Upper lobe of left lung (tissue), 4 donors: ENCODE results near the gene FBXO28.

Experiments
- POLR2AphosphoS5 ChIP-seq, 2 donors: sonication (generic); formaldehyde crosslinking; IDR thresholded peaks; one replicate each; pipeline ENCODE4 v1.5.1; 2017; ENCODE audit warnings: antibody characterized with exemption in 2 of 2
- TF ChIP-seq, protein P1 (sequence below), 6 experiments: fragments of 450-650 bp in 4 of 6; fragments of 200-600 bp in 2 of 6; sonication (generic) in 2 of 6; IDR thresholded peaks; one replicate each; pipeline ENCODE4 v1.5.1; 2016 to 2019; ENCODE audit warnings: antibody characterized with exemption in 6 of 6

DNA sequence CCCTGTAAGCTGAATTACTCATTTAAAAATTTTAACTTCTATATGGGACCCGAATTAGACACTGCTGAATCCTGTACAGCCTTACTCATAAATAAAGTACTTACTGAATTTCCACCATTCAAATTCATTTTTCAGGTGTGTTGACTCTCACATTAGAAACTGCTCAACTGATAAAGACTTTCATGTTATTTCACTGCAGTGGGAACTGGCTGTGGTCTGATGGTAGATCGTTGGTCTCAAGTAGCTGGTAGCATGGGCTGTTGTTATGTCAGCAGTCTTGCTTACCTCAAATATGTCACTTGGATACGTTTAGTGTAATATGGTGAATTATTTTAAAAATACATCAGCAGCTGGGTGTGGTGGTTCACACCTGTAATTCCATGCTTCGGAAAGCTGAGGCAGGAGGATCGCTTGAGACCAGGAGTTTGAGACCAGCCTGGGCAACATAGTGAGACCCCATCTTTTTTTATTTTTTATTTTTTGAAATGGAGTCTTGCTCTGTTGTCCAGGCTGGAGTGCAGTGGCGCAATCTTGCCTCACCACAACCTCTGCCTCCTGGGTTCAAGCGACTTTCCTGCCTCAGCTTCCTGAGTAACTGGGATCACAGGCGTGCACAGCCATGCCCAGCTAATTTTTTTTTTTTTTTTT lies 79.5 kb downstream of the FBXO28 start:
- TF ChIP-seq, protein P1, sequence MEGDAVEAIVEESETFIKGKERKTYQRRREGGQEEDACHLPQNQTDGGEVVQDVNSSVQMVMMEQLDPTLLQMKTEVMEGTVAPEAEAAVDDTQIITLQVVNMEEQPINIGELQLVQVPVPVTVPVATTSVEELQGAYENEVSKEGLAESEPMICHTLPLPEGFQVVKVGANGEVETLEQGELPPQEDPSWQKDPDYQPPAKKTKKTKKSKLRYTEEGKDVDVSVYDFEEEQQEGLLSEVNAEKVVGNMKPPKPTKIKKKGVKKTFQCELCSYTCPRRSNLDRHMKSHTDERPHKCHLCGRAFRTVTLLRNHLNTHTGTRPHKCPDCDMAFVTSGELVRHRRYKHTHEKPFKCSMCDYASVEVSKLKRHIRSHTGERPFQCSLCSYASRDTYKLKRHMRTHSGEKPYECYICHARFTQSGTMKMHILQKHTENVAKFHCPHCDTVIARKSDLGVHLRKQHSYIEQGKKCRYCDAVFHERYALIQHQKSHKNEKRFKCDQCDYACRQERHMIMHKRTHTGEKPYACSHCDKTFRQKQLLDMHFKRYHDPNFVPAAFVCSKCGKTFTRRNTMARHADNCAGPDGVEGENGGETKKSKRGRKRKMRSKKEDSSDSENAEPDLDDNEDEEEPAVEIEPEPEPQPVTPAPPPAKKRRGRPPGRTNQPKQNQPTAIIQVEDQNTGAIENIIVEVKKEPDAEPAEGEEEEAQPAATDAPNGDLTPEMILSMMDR (IDR thresholded peaks at IDR 0.05): no peak
- no peak for TF ChIP-seq POLR2AphosphoS5 (IDR thresholded peaks at IDR 0.05)
